ENCODE data around the gene LRRC56.

DNA sequence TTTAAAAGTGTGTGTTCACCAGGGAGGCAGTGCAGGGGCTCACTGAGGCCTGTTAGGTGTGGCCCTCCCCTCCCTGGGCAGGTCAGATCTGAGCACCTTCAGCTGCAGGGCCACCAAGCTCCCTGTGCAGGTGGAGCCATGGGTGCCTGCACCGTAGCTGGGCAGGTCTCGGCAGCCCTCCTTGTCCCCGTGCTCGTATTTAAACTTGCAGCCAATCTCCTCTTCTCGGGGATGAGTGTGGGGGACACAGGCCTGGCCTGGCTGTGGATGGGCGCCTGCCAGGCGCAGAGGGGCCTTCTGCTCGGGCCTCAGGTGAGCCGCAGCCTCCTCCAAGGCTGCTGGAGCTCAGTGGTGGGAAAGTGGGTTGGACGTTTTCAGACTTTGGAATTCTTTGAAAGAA, 58.1 kb downstream of the LRRC56 start:
- TF ChIP-seq, protein P1, sequence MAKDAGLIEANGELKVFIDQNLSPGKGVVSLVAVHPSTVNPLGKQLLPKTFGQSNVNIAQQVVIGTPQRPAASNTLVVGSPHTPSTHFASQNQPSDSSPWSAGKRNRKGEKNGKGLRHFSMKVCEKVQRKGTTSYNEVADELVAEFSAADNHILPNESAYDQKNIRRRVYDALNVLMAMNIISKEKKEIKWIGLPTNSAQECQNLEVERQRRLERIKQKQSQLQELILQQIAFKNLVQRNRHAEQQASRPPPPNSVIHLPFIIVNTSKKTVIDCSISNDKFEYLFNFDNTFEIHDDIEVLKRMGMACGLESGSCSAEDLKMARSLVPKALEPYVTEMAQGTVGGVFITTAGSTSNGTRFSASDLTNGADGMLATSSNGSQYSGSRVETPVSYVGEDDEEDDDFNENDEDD (CRISPR knock-in tag; IDR thresholded peaks at IDR 0.05; ENCODE audit: borderline replicate concordance): no peak
- TF ChIP-seq ZNF619 (CRISPR knock-in tag; IDR thresholded peaks at IDR 0.05) (no peak), XRCC5 (optimal IDR thresholded peaks at IDR 0.05; ENCODE audit: low read length) (no peak), PAF1 (CRISPR knock-in tag; IDR thresholded peaks at IDR 0.05) (no peak), EP300 (IDR thresholded peaks at IDR 0.05; ENCODE audit: low read depth in 2 of 2, low read length in 2 of 2) (no peak), EP300 (CRISPR knock-in tag; IDR thresholded peaks at IDR 0.05; ENCODE audit: borderline replicate concordance) (no peak), ZNF749 (CRISPR knock-in tag; IDR thresholded peaks at IDR 0.05; ENCODE audit: borderline replicate concordance) (no peak), NCOA5 (CRISPR knock-in tag; IDR thresholded peaks at IDR 0.05) (no peak), POLR2AphosphoS5 (IDR thresholded peaks at IDR 0.05; ENCODE audit: low read depth, low read length) (no peak)
- TF ChIP-seq, protein P2, sequence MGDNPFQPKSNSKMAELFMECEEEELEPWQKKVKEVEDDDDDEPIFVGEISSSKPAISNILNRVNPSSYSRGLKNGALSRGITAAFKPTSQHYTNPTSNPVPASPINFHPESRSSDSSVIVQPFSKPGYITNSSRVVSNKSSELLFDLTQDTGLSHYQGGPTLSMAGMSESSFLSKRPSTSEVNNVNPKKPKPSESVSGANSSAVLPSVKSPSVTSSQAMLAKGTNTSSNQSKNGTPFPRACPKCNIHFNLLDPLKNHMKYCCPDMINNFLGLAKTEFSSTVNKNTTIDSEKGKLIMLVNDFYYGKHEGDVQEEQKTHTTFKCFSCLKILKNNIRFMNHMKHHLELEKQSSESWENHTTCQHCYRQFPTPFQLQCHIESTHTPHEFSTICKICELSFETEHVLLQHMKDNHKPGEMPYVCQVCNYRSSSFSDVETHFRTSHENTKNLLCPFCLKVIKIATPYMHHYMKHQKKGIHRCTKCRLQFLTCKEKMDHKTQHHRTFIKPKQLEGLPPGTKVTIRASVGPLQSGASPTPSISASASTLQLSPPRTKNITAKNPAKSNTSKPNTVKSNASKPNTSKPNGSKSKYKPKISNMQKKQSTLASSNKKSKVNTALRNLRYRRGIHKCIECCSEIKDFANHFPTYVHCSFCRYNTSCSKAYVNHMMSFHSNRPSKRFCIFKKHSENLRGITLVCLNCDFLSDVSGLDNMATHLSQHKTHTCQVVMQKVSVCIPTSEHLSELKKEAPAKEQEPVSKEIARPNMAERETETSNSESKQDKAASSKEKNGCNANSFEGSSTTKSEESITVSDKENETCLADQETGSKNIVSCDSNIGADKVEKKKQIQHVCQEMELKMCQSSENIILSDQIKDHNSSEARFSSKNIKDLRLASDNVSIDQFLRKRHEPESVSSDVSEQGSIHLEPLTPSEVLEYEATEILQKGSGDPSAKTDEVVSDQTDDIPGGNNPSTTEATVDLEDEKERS (CRISPR knock-in tag; IDR thresholded peaks at IDR 0.05): no peak
- TF ChIP-seq, protein P3, sequence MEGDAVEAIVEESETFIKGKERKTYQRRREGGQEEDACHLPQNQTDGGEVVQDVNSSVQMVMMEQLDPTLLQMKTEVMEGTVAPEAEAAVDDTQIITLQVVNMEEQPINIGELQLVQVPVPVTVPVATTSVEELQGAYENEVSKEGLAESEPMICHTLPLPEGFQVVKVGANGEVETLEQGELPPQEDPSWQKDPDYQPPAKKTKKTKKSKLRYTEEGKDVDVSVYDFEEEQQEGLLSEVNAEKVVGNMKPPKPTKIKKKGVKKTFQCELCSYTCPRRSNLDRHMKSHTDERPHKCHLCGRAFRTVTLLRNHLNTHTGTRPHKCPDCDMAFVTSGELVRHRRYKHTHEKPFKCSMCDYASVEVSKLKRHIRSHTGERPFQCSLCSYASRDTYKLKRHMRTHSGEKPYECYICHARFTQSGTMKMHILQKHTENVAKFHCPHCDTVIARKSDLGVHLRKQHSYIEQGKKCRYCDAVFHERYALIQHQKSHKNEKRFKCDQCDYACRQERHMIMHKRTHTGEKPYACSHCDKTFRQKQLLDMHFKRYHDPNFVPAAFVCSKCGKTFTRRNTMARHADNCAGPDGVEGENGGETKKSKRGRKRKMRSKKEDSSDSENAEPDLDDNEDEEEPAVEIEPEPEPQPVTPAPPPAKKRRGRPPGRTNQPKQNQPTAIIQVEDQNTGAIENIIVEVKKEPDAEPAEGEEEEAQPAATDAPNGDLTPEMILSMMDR (CRISPR knock-in tag; IDR thresholded peaks at IDR 0.05): no peak
- TF ChIP-seq, protein P4, sequence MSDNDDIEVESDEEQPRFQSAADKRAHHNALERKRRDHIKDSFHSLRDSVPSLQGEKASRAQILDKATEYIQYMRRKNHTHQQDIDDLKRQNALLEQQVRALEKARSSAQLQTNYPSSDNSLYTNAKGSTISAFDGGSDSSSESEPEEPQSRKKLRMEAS (IDR thresholded peaks at IDR 0.05): no peak
